Measurements from ENCODE around the gene OR6B1. TPM values are rescaled to one million over a fixed set of nuclear protein-coding genes. Genes with fewer than 3 reads are reported as not detected.

Gene OR6B1
- total RNA-seq, 1 donor from 2014 or later = not detected

DNA sequence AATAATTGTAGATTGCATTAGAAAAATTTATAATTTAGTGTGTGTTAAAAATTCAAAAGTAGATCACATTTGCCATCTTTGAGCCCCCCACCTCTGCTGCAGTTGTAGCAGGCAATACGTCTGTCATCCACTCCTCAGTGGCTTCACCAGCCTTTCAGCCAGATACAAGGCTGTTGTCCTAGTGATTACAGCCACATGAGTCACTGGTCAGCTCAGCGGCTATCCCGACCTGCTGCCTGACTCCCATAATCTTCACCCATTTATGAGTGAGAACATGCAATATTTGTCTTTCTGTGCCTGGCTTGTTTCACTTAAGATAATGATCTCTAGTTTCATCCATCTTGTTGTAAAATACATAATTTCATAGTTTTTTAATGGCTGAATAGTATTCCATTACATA, 57.8 kb downstream of the OR6B1 start:
- Mint-ChIP-seq H3K4me1 (ENCODE audit: low read depth, unreplicated experiment) (no peaks in the 10 kb centered on the region), H3K27me3 (ENCODE audit: unreplicated experiment) (no peaks in the 10 kb centered on the region), H3K27ac (ENCODE audit: unreplicated experiment) (no peak overlapping the region), H3K9me3 (ENCODE audit: unreplicated experiment) (no peaks in the 10 kb centered on the region), H3K36me3 (ENCODE audit: unreplicated experiment) (no peaks in the 10 kb centered on the region), H3K4me3 (ENCODE audit: unreplicated experiment) (no peak overlapping the region)
- TF ChIP-seq CTCF (IDR thresholded peaks at IDR 0.05; ENCODE audit: partially characterized antibody, unreplicated experiment) = no peak
- DNase-seq = no peak

Other genes starting within 250 kb of the OR6B1 start
- not detected for gene CTAGE6, start 242.6 kb upstream of the OR6B1 start, total RNA-seq (ENCODE audit: unreplicated experiment)
- 268 TPM for gene TCAF1, start 98.1 kb upstream of the OR6B1 start, total RNA-seq (ENCODE audit: unreplicated experiment)
- gene OR2F2, start 65.1 kb upstream of the OR6B1 start, total RNA-seq (ENCODE audit: unreplicated experiment) = not detected
- not detected for gene OR2F1, start 45.5 kb upstream of the OR6B1 start, total RNA-seq (ENCODE audit: unreplicated experiment)
- not detected for gene OR2A5, start 48.6 kb downstream of the OR6B1 start, total RNA-seq (ENCODE audit: unreplicated experiment)
- gene OR2A25, start 69.5 kb downstream of the OR6B1 start, total RNA-seq (ENCODE audit: unreplicated experiment) = not detected
- gene OR2A12, start 86.0 kb downstream of the OR6B1 start, total RNA-seq (ENCODE audit: unreplicated experiment) = not detected
- gene OR2A2, start 109.3 kb downstream of the OR6B1 start, total RNA-seq (ENCODE audit: unreplicated experiment) = not detected
- not detected for gene OR2A14, start 122.9 kb downstream of the OR6B1 start, total RNA-seq (ENCODE audit: unreplicated experiment)
- gene CTAGE4, start 183.1 kb downstream of the OR6B1 start, total RNA-seq (ENCODE audit: unreplicated experiment) = 0.17 TPM
- 0.69 TPM for gene ARHGEF35, start 195.5 kb downstream of the OR6B1 start, total RNA-seq (ENCODE audit: unreplicated experiment)
- gene OR2A42, start 239.3 kb downstream of the OR6B1 start, total RNA-seq (ENCODE audit: unreplicated experiment) = not detected

Data from glutamatergic neuron (in vitro differentiated cells).